Fibroblast of skin of right quadriceps (primary cell): ENCODE data around the gene HADHB.

Experiments used
- DNase-seq: peaks from one replicate; pipeline ENCODE4 v3.0.0-alpha.2; 2013

The HADHB gene

GRCh38 chr2:26244309-26245230 is at the start of gene HADHB, which contains the start of gene HADHA:
TSS of gene HADHB (plus strand) at chr2:26244939. CDS start at chr2:26254255, 9,316 bp downstream.
TSS of gene HADHA (minus strand) at chr2:26244632. CDS start at chr2:26244596, 36 bp downstream.
- peak; percentile 86 for DNase-seq

- DNase-seq, result peak; percentile 67
Measured at GRCh38 chr2:26195040-26195984, 49.4 kb upstream of the HADHB start.

- DNase-seq, result no peak
Measured at GRCh38 chr2:26196683-26197418, 47.9 kb upstream of the HADHB start.

- no peak for DNase-seq
Measured at GRCh38 chr2:26197516-26197915, 47.2 kb upstream of the HADHB start.

- no peak for DNase-seq
Measured at GRCh38 chr2:26202981-26203490, 41.7 kb upstream of the HADHB start.

- DNase-seq, result no peak
Measured at GRCh38 chr2:26203906-26204305, 40.8 kb upstream of the HADHB start.

- no peak for DNase-seq
Measured at GRCh38 chr2:26212011-26212410, 32.7 kb upstream of the HADHB start.

GRCh38 chr2:26214759-26215158 is 30.0 kb upstream of the HADHB start:
- no peak for DNase-seq

GRCh38 chr2:26215833-26216232 is 28.9 kb upstream of the HADHB start:
- no peak for DNase-seq

- DNase-seq, result no peak
Measured at GRCh38 chr2:26216587-26216986, 28.2 kb upstream of the HADHB start.

- DNase-seq, result no peak
Measured at GRCh38 chr2:26217720-26218119, 27.0 kb upstream of the HADHB start.

- DNase-seq, result no peak
Measured at GRCh38 chr2:26223018-26223417, 21.7 kb upstream of the HADHB start.

GRCh38 chr2:26224095-26224494 is 20.6 kb upstream of the HADHB start:
- no peak for DNase-seq

- no peak for DNase-seq
Measured at GRCh38 chr2:26229595-26229994, 15.1 kb upstream of the HADHB start.

GRCh38 chr2:26230806-26231205 is 13.9 kb upstream of the HADHB start:
- no peak for DNase-seq

GRCh38 chr2:26235089-26235488 is 9.7 kb upstream of the HADHB start:
- no peak for DNase-seq

GRCh38 chr2:26237868-26238267 is 6.9 kb upstream of the HADHB start:
- no peak for DNase-seq

GRCh38 chr2:26238311-26238958 is 6.3 kb upstream of the HADHB start:
- DNase-seq, result peak; percentile 13

- DNase-seq, result no peak
Measured at GRCh38 chr2:26241928-26242436, 2.8 kb upstream of the HADHB start.

GRCh38 chr2:26243470-26244308 is 1.1 kb upstream of the HADHB start:
- DNase-seq, result peak; percentile 15

- DNase-seq, result no peak
Measured at GRCh38 chr2:26245231-26245732, 543 bp downstream of the HADHB start.
